Lung (tissue), 12 donors: ENCODE results near the gene PLEKHS1. TPM values are rescaled to one million over a fixed set of nuclear protein-coding genes. Genes with fewer than 3 reads are reported as not detected.
A peak's percentile ranks its signal among the peaks of the same experiment; 100 is the strongest.

Experiments
- ATAC-seq: fragments of 200-7000 bp; cut with Tn5 transposase; one replicate; pipeline ENCODE4 v1.9.1; 2020; ENCODE audit warnings: moderate number of reproducible peaks; ENCODE audit not compliant: insufficient read depth, low FRiP score
- DNase-seq, 3 donors: peaks; one replicate each; pipeline ENCODE4 v3.0.0-alpha.2; 2013 to 2017
- H3K27ac ChIP-seq, 2 donors: one replicate each; pipeline ENCODE4 v1.5.1; 2013; ENCODE audit warnings: mild to moderate bottlenecking in 2 of 2, moderate library complexity in 2 of 2, control low read depth in 1 of 2, inconsistent platforms in 1 of 2, low read depth in 1 of 2, low read length in 1 of 2
- H3K27me3 ChIP-seq, 3 donors: one replicate each; pipeline ENCODE4 v1.5.1; 2013; ENCODE audit warnings: low read length in 2 of 3; ENCODE audit not compliant: control insufficient read depth in 3 of 3, insufficient read depth in 3 of 3
- H3K36me3 ChIP-seq, 4 donors: one replicate each; pipeline ENCODE4 v1.5.1; 2013; ENCODE audit warnings: low read length in 4 of 4, mild to moderate bottlenecking in 1 of 4, moderate library complexity in 1 of 4; ENCODE audit not compliant: control insufficient read depth in 4 of 4, insufficient read depth in 4 of 4
- H3K4me1 ChIP-seq, 5 donors: one replicate each; pipeline ENCODE4 v1.5.1; 2013; ENCODE audit warnings: low read length in 5 of 5, mild to moderate bottlenecking in 2 of 5, moderate library complexity in 1 of 5; ENCODE audit not compliant: control insufficient read depth in 5 of 5, insufficient read depth in 5 of 5
- H3K4me3 ChIP-seq: one replicate; pipeline ENCODE4 v1.5.1; 2013; ENCODE audit warnings: mild to moderate bottlenecking, control low read depth, moderate library complexity
- H3K9ac ChIP-seq, 2 donors: one replicate each; pipeline ENCODE4 v1.5.1; 2013; ENCODE audit warnings: low read length in 2 of 2, control low read depth in 1 of 2; ENCODE audit not compliant: insufficient read depth in 1 of 2
- H3K9me3 ChIP-seq, 4 donors: one replicate each; pipeline ENCODE4 v1.5.1; 2013; ENCODE audit warnings: low read length in 3 of 4, mild to moderate bottlenecking in 1 of 4, moderate library complexity in 1 of 4; ENCODE audit not compliant: control insufficient read depth in 4 of 4, insufficient read depth in 3 of 4
- CTCF ChIP-seq: IDR thresholded peaks from 2 replicates; pipeline ENCODE4 v1.5.1; 2012; ENCODE audit warnings: mild to moderate bottlenecking; ENCODE audit errors: control extremely low read depth, extremely low read depth
- WGBS, 2 donors: extraction: QIAGEN DNeasy Blood & Tissue Kit; methylation state at CpG; one replicate each; pipeline ENCODE4 v1.1.7; 2013; 5-methylcytosine and 5-hydroxymethylcytosine counted together
- polyA plus RNA-seq, 2 donors: library from polyadenylated mRNA; stranded (reverse); fragments of 200-250 nt; gene quantifications; one replicate each; pipeline ENCODE4 v1.2.1, GENCODE V29; 2013
- total RNA-seq, 2 donors: library from RNA; depleted of rRNA in 1 of 2; stranded (reverse); fragments of >200 nt in 1 of 2; gene quantifications; one replicate each; pipeline ENCODE4 v1.2.1, GENCODE V29; 2014 to 2021
- donor health status: control.
- donor health status: control.
- donor health status: Bipolar disorder and iron deficiency.
- donor health status: healthy.
- donor health status: DM: yes; HTN: yes; CAD: no.

The PLEKHS1 gene
- total and polyA plus RNA-seq, 4 donors: 4.2 to 21.9 (median 10.4) TPM

GRCh38 chr10:113743594-113743993 is 7.9 kb upstream of the PLEKHS1 start:
- Histone ChIP-seq H3K27me3 (no peaks in the 10 kb centered on the region), H3K36me3 (no peaks in the 10 kb centered on the region), H3K9ac (no peak overlapping the region), H3K4me3 (no peak overlapping the region), H3K4me1 (peaks cover 0 to 5% (median 0%) of the 10 kb centered on the region in 5 donors), H3K27ac (no peak overlapping the region), H3K9me3 (no peaks in the 10 kb centered on the region)
- ATAC-seq (no peak), DNase-seq (no peak)
- no peak for TF ChIP-seq CTCF

- no peak overlapping the region for H3K4me3 ChIP-seq
- 81 to 89% methylated on average over 2 of the region's 2 CpGs for WGBS, 2 donors
- no peak for TF ChIP-seq CTCF
These were observed 6.1 kb upstream of the PLEKHS1 start for GRCh38 chr10:113745374-113745773.

GRCh38 chr10:113746217-113746957 is 5.1 kb upstream of the PLEKHS1 start:
- peaks cover 0 to 5% (median 0%) of the 10 kb centered on the region in 5 donors for H3K4me1 ChIP-seq
- DNase-seq: peak in 1 of 3 donors; percentile 35
- no peak overlapping the region for H3K4me3 ChIP-seq
- TF ChIP-seq CTCF: no peak
- WGBS, 2 donors: 61 to 66% methylated on average over 3 of the region's 3 CpGs
- no peaks in the 10 kb centered on the region for H3K9me3 ChIP-seq
- H3K27me3 ChIP-seq: no peaks in the 10 kb centered on the region
- no peak overlapping the region for H3K9ac ChIP-seq
- H3K36me3 ChIP-seq: no peaks in the 10 kb centered on the region
- ATAC-seq: no peak
- no peak overlapping the region for H3K27ac ChIP-seq

More at GRCh38 chr10:113745374-113745773, 6.1 kb upstream of the PLEKHS1 start:
- ATAC-seq (no peak), DNase-seq (no peak)
- no peaks in the 10 kb centered on the region for H3K9me3 ChIP-seq
- peaks cover 0 to 5% (median 0%) of the 10 kb centered on the region in 5 donors for H3K4me1 ChIP-seq
- H3K9ac ChIP-seq: no peak overlapping the region
- H3K27ac ChIP-seq: no peak overlapping the region
- H3K36me3 ChIP-seq: no peaks in the 10 kb centered on the region
- no peaks in the 10 kb centered on the region for H3K27me3 ChIP-seq

- Histone ChIP-seq H3K4me3 (no peak overlapping the region), H3K27me3 (no peaks in the 10 kb centered on the region), H3K9ac (no peak overlapping the region), H3K27ac (no peak overlapping the region), H3K9me3 (no peaks in the 10 kb centered on the region), H3K36me3 (no peaks in the 10 kb centered on the region), H3K4me1 (peaks cover 0 to 10% (median 0%) of the 10 kb centered on the region in 5 donors)
- WGBS, 2 donors: 20 to 39% methylated on average over 1 of the region's 1 CpG
- DNase-seq: peak in 1 of 3 donors; percentile 8
- ATAC-seq: no peak
- TF ChIP-seq CTCF: no peak
These were observed 1.1 kb downstream of the PLEKHS1 start for GRCh38 chr10:113752553-113752952.
